Measurements from ENCODE around the gene PFDN6.

Gene PFDN6

GRCh38 chr6:33318426-33319073 lies 29.1 kb downstream of the PFDN6 start:
- no peak for DNase-seq

DNA sequence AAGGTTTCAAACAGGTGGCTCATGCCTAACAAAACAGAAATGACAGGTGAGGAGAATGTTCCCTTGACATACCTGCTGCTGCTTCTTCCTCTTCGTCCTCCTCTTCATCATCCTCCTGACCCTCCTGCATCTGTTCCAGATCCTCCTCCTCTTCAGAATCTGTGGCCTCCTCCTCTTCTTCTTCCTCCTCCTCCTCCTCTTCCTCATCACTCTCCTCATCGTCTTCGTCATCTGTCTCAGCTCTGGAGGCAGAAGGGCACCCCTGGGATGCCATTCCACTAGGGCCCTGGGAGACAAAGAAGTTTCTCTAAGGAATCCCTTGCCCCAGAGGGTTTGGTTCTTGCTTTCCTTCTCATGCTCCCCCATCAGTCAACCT lies 30.5 kb downstream of the PFDN6 start:
- no peak for DNase-seq

GRCh38 chr6:33320315-33321181 lies 31.1 kb downstream of the PFDN6 start:
- DNase-seq, result no peak

DNA sequence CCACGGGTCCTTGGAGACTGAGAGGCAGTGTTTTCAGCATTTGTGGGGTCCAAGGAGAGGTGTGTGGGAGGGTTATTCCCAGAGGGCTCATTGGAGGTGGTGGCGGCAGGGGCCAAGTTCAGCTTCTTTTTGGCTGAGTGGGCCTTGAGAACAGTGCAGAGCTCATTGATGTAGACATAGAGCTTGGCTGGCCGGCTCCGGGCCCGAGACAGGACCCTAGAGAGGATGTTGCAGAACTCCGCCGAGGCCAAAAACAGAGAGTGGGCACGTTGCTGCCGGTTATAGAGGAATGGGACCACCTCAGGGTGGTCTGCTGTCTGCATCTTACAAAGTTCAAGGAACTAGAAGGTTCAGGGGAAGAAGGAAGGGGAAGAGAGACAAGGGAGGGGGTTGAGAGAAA lies 31.8 kb downstream of the PFDN6 start:
- DNase-seq, result no peak

DNA sequence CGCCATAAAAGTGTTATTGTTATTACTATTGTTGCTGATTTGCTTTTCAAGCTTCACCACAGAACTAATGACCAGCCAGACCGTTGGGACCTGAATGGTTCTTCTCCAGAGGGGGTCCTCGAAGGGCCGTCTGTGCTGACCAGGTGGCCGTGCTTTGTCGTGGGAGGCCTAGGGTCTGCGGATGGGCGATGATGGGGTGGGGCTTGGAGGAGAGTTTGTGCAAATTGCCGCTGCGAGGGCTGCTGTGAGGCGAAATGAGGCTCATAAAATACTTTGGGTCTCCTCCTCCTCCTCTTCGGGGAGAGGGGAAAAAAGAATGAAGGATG lies 34.2 kb downstream of the PFDN6 start:
- DNase-seq, result no peak

GRCh38 chr6:33324125-33324524 lies 34.7 kb downstream of the PFDN6 start:
- no peak for DNase-seq

GRCh38 chr6:33329058-33329457 lies 39.7 kb downstream of the PFDN6 start:
- no peak for DNase-seq

DNA sequence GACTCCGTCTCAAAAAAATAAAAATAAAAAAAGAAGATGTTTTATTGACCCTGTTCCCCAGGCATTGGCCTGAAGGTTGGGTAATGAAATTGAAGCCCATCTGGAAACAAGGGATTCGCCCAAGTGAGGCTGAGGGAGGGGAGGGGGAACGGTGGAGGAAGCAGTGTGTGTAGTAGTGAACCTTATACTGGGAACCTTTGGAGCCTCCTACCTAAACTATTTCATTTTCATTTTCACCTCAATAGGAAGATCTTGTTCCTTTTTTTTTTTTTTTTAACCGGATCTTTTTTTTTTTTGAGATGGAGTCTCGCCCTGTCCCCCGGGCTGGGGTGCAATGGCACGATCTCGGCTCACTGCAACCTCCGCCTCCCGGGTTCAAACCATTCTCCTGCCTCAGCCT lies 41.3 kb downstream of the PFDN6 start:
- no peak for DNase-seq

GRCh38 chr6:33333666-33334065 lies 44.3 kb downstream of the PFDN6 start:
- DNase-seq, result no peak

- no peak for DNase-seq
Observed at GRCh38 chr6:33335916-33336315, 46.5 kb downstream of the PFDN6 start.

- no peak for DNase-seq
Observed at GRCh38 chr6:33336495-33336894, 47.1 kb downstream of the PFDN6 start.

DNA sequence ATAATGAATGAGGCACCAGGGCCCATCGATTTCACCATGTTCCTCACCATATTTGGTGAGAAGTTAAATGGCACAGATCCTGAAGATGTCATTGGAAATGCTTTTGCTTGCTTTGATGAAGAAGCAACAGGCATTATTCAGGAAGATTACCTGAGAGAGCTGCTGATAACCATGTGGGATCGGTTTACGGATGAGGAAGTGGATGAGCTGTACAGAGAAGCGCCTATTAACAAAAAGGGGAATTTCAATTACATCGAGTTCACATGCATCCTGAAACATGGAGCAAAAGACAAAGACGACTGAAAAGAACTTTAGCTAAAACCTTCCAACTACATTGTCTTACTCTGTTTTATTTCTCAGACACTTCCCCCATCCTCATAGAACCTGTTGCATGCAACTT lies 49.8 kb downstream of the PFDN6 start:
- no peak for DNase-seq

Data from NCI-H1694 treated with DMSO at 0.1 percent for 48 hours (cell line).